ENCODE results near the gene LIN7C.

LIN7C gene

DNA sequence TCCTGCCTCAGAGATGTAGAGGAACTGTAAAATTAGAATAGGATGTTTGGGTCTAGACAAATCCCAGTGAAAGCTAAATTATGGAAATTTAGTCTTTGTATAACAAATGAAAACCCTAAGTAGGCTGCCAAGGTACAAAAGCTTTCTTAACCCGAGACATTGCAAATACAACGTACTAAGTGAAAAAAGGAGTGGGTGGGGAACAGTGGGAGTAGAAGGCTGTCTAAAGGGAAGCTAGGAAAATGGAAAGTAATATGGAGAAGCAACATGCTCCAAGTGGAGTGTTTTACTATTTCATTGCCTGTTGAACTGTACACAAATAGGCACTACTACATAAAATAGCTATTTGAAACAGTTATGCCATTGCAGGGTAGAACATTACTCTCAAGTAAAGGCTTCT, 6.8 kb upstream of the LIN7C start:
- H3K4me3 ChIP-seq (ENCODE audit: low read depth, low read length): no peak overlapping the region
- DNase-seq (ENCODE audit: low read depth): no peak
- TF ChIP-seq, protein P1, sequence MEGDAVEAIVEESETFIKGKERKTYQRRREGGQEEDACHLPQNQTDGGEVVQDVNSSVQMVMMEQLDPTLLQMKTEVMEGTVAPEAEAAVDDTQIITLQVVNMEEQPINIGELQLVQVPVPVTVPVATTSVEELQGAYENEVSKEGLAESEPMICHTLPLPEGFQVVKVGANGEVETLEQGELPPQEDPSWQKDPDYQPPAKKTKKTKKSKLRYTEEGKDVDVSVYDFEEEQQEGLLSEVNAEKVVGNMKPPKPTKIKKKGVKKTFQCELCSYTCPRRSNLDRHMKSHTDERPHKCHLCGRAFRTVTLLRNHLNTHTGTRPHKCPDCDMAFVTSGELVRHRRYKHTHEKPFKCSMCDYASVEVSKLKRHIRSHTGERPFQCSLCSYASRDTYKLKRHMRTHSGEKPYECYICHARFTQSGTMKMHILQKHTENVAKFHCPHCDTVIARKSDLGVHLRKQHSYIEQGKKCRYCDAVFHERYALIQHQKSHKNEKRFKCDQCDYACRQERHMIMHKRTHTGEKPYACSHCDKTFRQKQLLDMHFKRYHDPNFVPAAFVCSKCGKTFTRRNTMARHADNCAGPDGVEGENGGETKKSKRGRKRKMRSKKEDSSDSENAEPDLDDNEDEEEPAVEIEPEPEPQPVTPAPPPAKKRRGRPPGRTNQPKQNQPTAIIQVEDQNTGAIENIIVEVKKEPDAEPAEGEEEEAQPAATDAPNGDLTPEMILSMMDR (conservative IDR thresholded peaks at IDR 0.05; ENCODE audit: low read depth, low read length): no peak

DNA sequence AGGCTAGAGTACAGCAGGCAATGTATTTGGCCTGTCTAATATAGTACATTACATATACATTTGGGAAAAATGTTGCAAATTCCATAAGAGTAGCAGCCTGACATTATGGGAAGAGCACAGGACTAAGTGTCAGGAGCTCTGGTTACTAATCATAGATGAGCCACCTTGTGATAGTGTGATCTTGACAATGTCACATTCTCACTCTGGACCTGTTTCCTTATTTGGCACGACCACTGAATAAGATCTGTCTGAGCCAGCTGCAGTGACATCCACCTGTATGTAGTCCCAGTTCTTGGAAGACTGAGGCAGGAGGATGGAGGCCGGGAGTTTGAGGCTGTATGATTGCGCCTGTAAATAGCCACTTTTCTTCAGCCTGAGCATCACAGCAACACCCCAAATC, 5.7 kb upstream of the LIN7C start:
- DNase-seq (ENCODE audit: low read depth): no peak
- H3K4me3 ChIP-seq (ENCODE audit: low read depth, low read length): no peak overlapping the region
- TF ChIP-seq, protein P1 (conservative IDR thresholded peaks at IDR 0.05; ENCODE audit: low read depth, low read length): no peak

DNA sequence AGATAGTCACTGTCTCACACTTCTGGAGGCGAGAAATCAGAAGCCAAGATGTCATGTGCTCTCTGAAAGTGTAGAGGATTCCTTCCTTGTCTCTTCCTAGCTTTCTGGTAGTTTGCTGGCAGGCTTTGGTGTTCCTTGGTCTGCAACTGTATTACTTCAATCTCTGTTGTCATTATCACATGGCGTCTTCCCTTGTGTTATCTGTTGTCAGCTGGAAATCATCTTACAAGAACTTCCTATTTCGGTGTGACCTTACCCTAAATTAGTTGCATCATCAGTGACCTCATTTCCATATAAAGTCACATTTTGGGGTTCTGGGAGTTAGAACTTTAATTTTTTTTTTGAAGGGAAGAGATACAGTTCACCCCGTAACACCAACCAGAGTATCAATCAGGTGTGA, 3.3 kb upstream of the LIN7C start:
- TF ChIP-seq, protein P1 (conservative IDR thresholded peaks at IDR 0.05; ENCODE audit: low read depth, low read length): no peak
- no peak overlapping the region for H3K4me3 ChIP-seq (ENCODE audit: low read depth, low read length)
- DNase-seq (ENCODE audit: low read depth): no peak

DNA sequence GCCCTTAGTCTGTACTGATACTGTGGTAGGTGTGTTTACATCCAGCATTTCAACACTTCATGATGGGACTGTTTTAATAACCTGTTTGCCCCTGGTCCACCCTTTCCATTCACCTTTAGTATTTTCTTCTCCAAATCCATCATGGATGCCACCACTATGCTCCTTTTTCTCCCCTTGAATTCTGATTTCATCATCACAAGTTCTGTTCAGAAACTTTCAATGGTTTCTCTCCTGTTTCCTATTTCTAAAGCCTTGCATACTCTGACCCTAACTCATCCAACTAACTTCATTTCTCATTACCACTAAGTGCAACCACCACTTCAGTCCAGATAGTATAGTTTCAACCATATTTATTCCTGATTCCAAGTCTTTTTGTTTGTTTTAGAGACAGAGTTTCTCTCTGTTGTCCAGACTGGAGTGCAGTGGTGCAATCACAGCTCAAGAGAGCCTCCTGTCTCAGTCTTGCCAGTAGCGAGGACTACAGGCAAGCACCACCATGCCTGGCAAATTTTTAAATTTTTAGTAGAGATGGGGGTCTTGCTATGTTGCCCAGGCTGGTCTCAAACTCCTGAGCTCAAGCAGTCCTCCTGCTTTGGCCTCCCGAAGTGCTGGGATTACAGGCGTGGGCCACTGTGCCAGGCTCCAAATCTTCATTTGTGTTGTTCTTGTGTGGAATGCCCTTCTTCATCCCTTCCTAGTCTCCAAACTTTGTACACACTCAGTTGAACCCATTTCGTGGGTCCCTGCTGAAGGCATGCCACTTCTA, 1.2 kb upstream of the LIN7C start:
- no peak for DNase-seq (ENCODE audit: low read depth)
- peak overlapping the region; percentile 94 for H3K4me3 ChIP-seq (ENCODE audit: low read depth, low read length)
- TF ChIP-seq, protein P1 (conservative IDR thresholded peaks at IDR 0.05; ENCODE audit: low read depth, low read length): no peak

DNA sequence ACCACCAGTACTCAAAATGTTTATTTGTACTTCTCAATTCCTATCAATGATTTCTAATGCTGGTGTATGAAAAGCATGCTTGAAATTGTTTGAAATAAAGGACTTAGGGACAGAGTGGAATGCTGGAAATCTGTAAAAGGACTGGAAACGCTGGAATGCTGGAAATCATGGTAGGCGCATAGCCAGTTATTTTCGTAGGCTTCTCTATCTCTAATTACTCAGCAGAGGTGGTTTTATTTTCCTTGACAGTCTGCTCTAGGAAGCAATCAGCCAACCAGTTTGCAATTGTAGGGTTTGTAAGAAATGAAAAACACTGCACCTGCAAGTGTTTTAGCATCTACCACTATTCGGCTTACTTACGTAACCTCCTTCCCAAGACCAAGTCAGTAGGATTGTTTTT, 788 bp downstream of the LIN7C start:
- peak overlapping the region; percentile 94 for H3K4me3 ChIP-seq (ENCODE audit: low read depth, low read length)
- no peak for DNase-seq (ENCODE audit: low read depth)
- TF ChIP-seq, protein P1 (conservative IDR thresholded peaks at IDR 0.05; ENCODE audit: low read depth, low read length): no peak

DNA sequence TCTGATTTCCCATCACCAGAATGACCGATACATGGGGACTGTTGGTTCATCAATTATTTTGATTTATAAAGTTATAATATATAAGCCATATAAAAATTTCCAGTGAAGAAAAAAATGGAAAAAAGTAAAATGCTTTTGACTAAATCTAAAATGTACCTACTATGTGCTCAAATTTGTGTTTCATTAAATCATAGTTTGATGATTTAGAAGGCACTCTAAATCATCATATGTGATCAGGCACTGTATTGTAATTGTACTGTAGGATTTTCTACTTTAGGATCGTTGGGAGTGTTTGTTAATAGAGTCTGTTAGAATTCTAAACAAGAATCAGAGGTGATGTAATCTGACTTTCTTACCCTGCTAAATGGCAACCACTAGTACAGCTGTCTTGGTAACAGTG, 2.4 kb downstream of the LIN7C start:
- TF ChIP-seq, protein P1 (conservative IDR thresholded peaks at IDR 0.05; ENCODE audit: low read depth, low read length): no peak
- DNase-seq (ENCODE audit: low read depth): no peak
- H3K4me3 ChIP-seq (ENCODE audit: low read depth, low read length): no peak overlapping the region

DNA sequence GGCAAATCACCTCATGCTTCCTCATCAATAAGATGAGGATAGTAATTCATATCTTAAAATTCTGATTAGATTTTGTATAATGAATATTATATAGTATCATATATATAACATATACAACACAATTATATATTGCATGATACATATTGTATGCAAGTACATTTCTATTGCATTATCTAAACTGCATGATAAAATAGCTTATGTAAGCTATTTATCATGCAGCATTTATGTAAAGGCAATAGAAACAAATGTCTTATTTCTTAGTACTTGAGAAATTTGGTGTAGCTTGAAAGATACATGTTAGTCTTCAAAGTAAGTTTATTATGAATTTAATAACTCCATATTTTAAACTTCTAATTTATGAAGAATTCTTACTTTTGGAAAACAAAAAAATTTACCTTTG, 5.5 kb downstream of the LIN7C start:
- DNase-seq (ENCODE audit: low read depth): no peak
- no peak overlapping the region for H3K4me3 ChIP-seq (ENCODE audit: low read depth, low read length)
- TF ChIP-seq, protein P1 (conservative IDR thresholded peaks at IDR 0.05; ENCODE audit: low read depth, low read length): no peak
